GM18951 (cell line): ENCODE data around the gene SLC6A3.

ENCODE experiments used
- POLR2A ChIP-seq: IDR thresholded peaks from 4 replicates; pipeline ENCODE4 v1.6.1; 2011; ENCODE audit warnings: mild to moderate bottlenecking; ENCODE audit not compliant: insufficient read length, insufficient read depth; ENCODE audit errors: extremely low read depth
- in situ Hi-C: fragments of 300-500 bp; cut with MboI; formaldehyde crosslinking; loops from one replicate; pipeline ENCODE4 v1.12.0; 2022; ENCODE audit warnings: low sequenced_read_pairs, mixed read lengths, inconsistent platforms; ENCODE audit not compliant: unreplicated experiment

SLC6A3 gene

GRCh38 chr5:1413611-1414241 lies 31.5 kb downstream of the SLC6A3 start:
- in situ Hi-C loops: no loop called here
- TF ChIP-seq POLR2A: no peak

GRCh38 chr5:1413211-1413610 lies 32.0 kb downstream of the SLC6A3 start:
- no peak for TF ChIP-seq POLR2A
- in situ Hi-C loops: no loop called here

GRCh38 chr5:1412621-1413020 lies 32.6 kb downstream of the SLC6A3 start:
- in situ Hi-C loops: no loop called here
- TF ChIP-seq POLR2A: no peak

GRCh38 chr5:1412163-1412562 lies 33.1 kb downstream of the SLC6A3 start:
- in situ Hi-C loops: no loop called here
- TF ChIP-seq POLR2A: no peak

- in situ Hi-C loops: no loop called here
- no peak for TF ChIP-seq POLR2A
These were observed 34.1 kb downstream of the SLC6A3 start for GRCh38 chr5:1411099-1411498.

GRCh38 chr5:1410156-1411014 lies 34.9 kb downstream of the SLC6A3 start:
- TF ChIP-seq POLR2A: no peak
- in situ Hi-C loops: no loop called here

- no peak for TF ChIP-seq POLR2A
- in situ Hi-C loops: no loop called here
These were observed 35.7 kb downstream of the SLC6A3 start for GRCh38 chr5:1409381-1410110.

- in situ Hi-C loops: no loop called here
- no peak for TF ChIP-seq POLR2A
These were observed 38.3 kb downstream of the SLC6A3 start for GRCh38 chr5:1406681-1407640.

- in situ Hi-C loops: no loop called here
- TF ChIP-seq POLR2A: no peak
These were observed 39.4 kb downstream of the SLC6A3 start for GRCh38 chr5:1405539-1406530.

GRCh38 chr5:1405121-1405520 lies 40.1 kb downstream of the SLC6A3 start:
- TF ChIP-seq POLR2A: no peak
- in situ Hi-C loops: no loop called here

- TF ChIP-seq POLR2A: no peak
- in situ Hi-C loops: no loop called here
These were observed 41.2 kb downstream of the SLC6A3 start for GRCh38 chr5:1404062-1404461.
